ENCODE measurements around the gene CCDC117. TPM values are rescaled to one million over a fixed set of nuclear protein-coding genes. Genes with fewer than 3 reads are reported as not detected.

The CCDC117 gene
- total RNA-seq, 1 donor from 2014 or later, result 19.1 TPM

DNA sequence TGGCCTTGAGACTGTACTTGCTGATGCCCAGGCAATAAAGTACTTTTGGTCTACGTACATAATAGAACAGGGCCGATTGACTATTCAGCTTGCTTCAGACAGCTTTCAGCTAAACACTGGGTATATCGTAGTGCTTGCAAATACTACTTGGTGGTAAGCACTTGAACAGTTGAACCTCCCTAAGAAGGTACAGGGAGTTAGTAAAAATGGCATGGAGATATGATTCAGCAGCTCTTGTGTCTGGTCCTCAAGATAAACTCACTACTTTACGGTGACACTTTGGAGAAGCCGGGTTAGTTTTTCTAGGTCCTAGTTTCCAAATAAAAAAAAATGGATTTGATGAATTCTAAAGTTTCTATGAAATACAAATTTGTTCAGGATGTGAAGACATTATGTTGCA is 7.3 kb downstream of the CCDC117 start:
- no peak for DNase-seq (ENCODE audit: low read depth)
- Histone ChIP-seq H3K4me3 (ENCODE audit: low read depth, low read length) (no peak overlapping the region), H3K36me3 (ENCODE audit: control insufficient read depth, insufficient read depth, low read length) (no peaks in the 10 kb centered on the region), H3K27me3 (ENCODE audit: control insufficient read depth, insufficient read depth, low read length) (no peaks in the 10 kb centered on the region)
- TF ChIP-seq, protein P1, sequence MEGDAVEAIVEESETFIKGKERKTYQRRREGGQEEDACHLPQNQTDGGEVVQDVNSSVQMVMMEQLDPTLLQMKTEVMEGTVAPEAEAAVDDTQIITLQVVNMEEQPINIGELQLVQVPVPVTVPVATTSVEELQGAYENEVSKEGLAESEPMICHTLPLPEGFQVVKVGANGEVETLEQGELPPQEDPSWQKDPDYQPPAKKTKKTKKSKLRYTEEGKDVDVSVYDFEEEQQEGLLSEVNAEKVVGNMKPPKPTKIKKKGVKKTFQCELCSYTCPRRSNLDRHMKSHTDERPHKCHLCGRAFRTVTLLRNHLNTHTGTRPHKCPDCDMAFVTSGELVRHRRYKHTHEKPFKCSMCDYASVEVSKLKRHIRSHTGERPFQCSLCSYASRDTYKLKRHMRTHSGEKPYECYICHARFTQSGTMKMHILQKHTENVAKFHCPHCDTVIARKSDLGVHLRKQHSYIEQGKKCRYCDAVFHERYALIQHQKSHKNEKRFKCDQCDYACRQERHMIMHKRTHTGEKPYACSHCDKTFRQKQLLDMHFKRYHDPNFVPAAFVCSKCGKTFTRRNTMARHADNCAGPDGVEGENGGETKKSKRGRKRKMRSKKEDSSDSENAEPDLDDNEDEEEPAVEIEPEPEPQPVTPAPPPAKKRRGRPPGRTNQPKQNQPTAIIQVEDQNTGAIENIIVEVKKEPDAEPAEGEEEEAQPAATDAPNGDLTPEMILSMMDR (IDR thresholded peaks at IDR 0.05; ENCODE audit: insufficient read depth, low read length, poor library complexity, severe bottlenecking), result no peak

DNA sequence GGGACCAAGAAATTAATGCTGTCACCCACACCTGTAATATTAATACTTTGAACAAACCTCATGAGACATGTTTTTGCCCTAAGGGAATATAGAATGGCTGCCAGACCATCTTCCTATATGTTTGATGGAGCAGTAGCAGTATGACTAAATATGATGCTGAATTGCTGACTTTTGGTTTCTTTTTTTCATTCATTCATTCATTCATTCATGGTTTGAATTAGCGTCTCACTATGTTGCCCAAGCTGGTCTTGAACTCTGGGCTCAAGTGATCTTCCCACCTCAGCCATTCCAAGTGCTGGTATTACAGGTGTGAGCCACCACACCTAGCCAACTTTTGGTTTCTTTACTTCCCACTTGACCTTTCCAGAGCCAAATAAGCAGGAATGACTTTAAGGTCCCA is 7.8 kb downstream of the CCDC117 start:
- TF ChIP-seq, protein P1 (IDR thresholded peaks at IDR 0.05; ENCODE audit: insufficient read depth, low read length, poor library complexity, severe bottlenecking), result no peak

DNA sequence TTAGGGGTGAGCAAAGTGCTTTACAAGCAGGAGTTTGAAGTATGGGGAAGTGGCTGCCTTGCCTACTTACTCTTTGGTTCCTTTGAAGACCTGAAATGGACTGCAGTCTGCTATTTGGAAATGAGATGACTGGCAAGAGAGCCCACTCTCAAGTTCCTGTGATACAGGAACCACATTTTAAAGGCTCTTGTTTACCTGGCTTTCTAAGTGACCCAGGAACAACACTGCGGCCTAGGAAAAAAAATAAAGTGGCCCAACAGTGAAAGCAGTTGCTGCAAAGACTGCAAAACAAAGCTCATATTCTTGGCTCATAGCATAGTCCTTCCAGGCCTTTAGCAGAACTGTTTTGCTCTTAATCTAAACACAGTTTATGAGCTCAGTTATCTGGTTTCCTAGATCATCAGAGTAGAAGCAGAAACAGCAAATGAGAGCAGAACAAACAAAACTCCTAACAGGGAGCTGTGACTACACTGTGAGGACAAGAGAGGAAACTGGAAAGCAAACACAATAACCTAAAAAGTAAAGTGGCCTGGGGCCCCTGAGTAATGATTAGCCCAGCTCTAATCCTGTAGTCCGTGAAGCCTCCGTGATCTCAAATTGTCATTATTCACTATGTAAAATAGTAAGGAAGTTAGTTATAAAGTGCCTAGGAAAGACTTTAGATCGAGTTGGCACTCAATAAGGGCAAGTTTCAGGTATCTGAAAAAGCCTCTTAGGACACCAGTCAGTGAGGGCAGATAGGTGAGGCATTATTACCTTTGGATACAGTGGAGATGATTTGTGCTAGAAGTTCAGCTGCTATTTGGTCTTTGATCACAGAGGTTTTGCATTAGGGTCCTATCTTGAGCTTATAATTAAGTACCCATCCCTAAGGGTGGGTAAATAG is 11.5 kb downstream of the CCDC117 start:
- no peak overlapping the region for H3K4me3 ChIP-seq (ENCODE audit: low read depth, low read length)
- no peaks in the 10 kb centered on the region for H3K36me3 ChIP-seq (ENCODE audit: control insufficient read depth, insufficient read depth, low read length)
- no peaks in the 10 kb centered on the region for H3K27me3 ChIP-seq (ENCODE audit: control insufficient read depth, insufficient read depth, low read length)
- DNase-seq (ENCODE audit: low read depth), result no peak
- TF ChIP-seq, protein P1 (IDR thresholded peaks at IDR 0.05; ENCODE audit: insufficient read depth, low read length, poor library complexity, severe bottlenecking), result no peak

More for the DNA sequence above, 7.8 kb downstream of the CCDC117 start:
- Histone ChIP-seq H3K4me3 (ENCODE audit: low read depth, low read length) (no peak overlapping the region), H3K27me3 (ENCODE audit: control insufficient read depth, insufficient read depth, low read length) (no peaks in the 10 kb centered on the region), H3K36me3 (ENCODE audit: control insufficient read depth, insufficient read depth, low read length) (no peaks in the 10 kb centered on the region)
- no peak for DNase-seq (ENCODE audit: low read depth)

DNA sequence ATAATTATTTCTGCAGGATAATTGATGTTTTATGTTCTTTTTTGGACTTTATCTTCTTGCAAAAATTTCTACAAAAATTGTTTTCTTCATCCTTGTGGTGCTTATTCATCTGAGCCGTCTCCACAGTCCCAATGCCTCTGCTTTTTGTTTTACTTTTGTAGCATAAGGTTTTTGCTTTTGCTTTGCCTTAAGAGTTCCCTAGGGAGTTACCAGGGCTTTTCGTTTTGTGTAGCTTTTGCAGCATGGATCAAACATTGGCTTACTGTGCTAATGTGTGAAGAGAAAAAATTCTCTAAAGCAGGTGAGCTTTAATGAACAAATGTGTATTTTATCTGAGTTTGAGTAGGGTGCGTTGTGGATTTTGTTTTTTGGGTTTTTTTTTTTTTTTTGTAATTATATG is 16.1 kb downstream of the CCDC117 start:
- Histone ChIP-seq H3K36me3 (ENCODE audit: control insufficient read depth, insufficient read depth, low read length) (no peaks in the 10 kb centered on the region), H3K4me3 (ENCODE audit: low read depth, low read length) (no peak overlapping the region), H3K27me3 (ENCODE audit: control insufficient read depth, insufficient read depth, low read length) (no peaks in the 10 kb centered on the region)
- DNase-seq (ENCODE audit: low read depth), result no peak
- TF ChIP-seq, protein P1 (IDR thresholded peaks at IDR 0.05; ENCODE audit: insufficient read depth, low read length, poor library complexity, severe bottlenecking), result no peak

DNA sequence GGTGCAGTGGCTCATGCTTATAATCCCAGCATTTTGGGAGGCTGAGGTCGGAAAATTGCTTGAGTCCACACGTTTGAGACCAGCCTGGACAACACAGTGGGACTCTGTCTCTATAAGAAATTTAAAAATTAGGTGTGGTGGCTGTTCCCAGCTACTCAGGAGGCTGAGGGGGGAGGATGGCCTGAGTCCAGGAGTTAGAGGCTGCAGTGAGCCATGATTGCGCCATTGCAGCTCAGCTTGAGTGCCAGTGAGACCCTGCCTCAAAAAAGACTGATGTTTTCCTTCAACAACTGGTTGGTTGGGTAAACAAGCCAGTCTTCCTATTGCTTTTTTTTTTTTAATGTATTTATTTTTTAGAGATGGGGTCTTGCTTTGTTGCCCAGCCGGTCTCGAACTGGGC is 18.6 kb downstream of the CCDC117 start:
- TF ChIP-seq, protein P1 (IDR thresholded peaks at IDR 0.05; ENCODE audit: insufficient read depth, low read length, poor library complexity, severe bottlenecking), result no peak
- H3K4me3 ChIP-seq (ENCODE audit: low read depth, low read length), result no peak overlapping the region
- DNase-seq (ENCODE audit: low read depth), result no peak

More for the DNA sequence above, 18.6 kb downstream of the CCDC117 start:
- Histone ChIP-seq H3K36me3 (ENCODE audit: control insufficient read depth, insufficient read depth, low read length) (peaks cover 2% of the 10 kb centered on the region), H3K27me3 (ENCODE audit: control insufficient read depth, insufficient read depth, low read length) (no peaks in the 10 kb centered on the region)

All from kidney epithelial cell (primary cell).